ENCODE measurements around the gene UAP1. TPM values are rescaled to one million over a fixed set of nuclear protein-coding genes. Genes with fewer than 3 reads are reported as not detected.

UAP1 gene
- total RNA-seq, 2 donors from 2014 or later = 36.4 to 39.4 TPM

- no peak overlapping the region for H3K4me3 Mint-ChIP-seq
- H3K27ac ChIP-seq (ENCODE audit: low read depth, low read length) = no peak overlapping the region
- H3K9me3 ChIP-seq (ENCODE audit: control insufficient read depth, low read length) = no peaks in the 10 kb centered on the region
- H3K36me3 Mint-ChIP-seq (ENCODE audit: low read depth) = no peaks in the 10 kb centered on the region
- WGBS, 2 experiments (ENCODE audit: insufficient coverage in 1 of 2, insufficient read length in 1 of 2) = 90 to 96% methylated on average over 6 to 7 of the region's 7 CpGs
- H3K9me3 Mint-ChIP-seq = no peaks in the 10 kb centered on the region
- no peaks in the 10 kb centered on the region for H3K4me1 ChIP-seq (ENCODE audit: control insufficient read depth, insufficient read depth, low read length)
- no peak for DNase-seq
- no peak overlapping the region for H3K27ac Mint-ChIP-seq
- H3K36me3 ChIP-seq (ENCODE audit: control insufficient read depth, insufficient read depth, low read length) = no peaks in the 10 kb centered on the region
- H3K9ac ChIP-seq (ENCODE audit: extremely low read depth, low read length, poor library complexity, severe bottlenecking) = no peak overlapping the region
- no peaks in the 10 kb centered on the region for H3K27me3 Mint-ChIP-seq (ENCODE audit: insufficient read depth)
- no peaks in the 10 kb centered on the region for H3K27me3 ChIP-seq (ENCODE audit: control insufficient read depth, insufficient read depth, low read length, poor library complexity, severe bottlenecking)
- peaks cover 7% of the 10 kb centered on the region for H3K4me1 Mint-ChIP-seq
- H3K4me3 ChIP-seq (ENCODE audit: low read length) = no peak overlapping the region
- no peak for TF ChIP-seq CTCF (conservative IDR thresholded peaks at IDR 0.05)
Observed at GRCh38 chr1:162639718-162640117, 78.2 kb downstream of the UAP1 start.

GRCh38 chr1:162641114-162641513 is 79.6 kb downstream of the UAP1 start:
- no peaks in the 10 kb centered on the region for H3K27me3 Mint-ChIP-seq (ENCODE audit: insufficient read depth)
- H3K4me3 Mint-ChIP-seq = no peak overlapping the region
- H3K27ac ChIP-seq (ENCODE audit: low read depth, low read length) = no peak overlapping the region
- H3K27me3 ChIP-seq (ENCODE audit: control insufficient read depth, insufficient read depth, low read length, poor library complexity, severe bottlenecking) = no peaks in the 10 kb centered on the region
- WGBS, 2 experiments (ENCODE audit: insufficient coverage in 1 of 2, insufficient read length in 1 of 2) = 80 to 97% methylated on average over 2 of the region's 2 CpGs
- no peak overlapping the region for H3K4me3 ChIP-seq (ENCODE audit: low read length)
- no peak overlapping the region for H3K27ac Mint-ChIP-seq
- no peak for DNase-seq
- H3K4me1 ChIP-seq (ENCODE audit: control insufficient read depth, insufficient read depth, low read length) = no peaks in the 10 kb centered on the region
- H3K4me1 Mint-ChIP-seq = no peaks in the 10 kb centered on the region
- TF ChIP-seq CTCF (conservative IDR thresholded peaks at IDR 0.05) = no peak
- no peaks in the 10 kb centered on the region for H3K36me3 ChIP-seq (ENCODE audit: control insufficient read depth, insufficient read depth, low read length)
- no peak overlapping the region for H3K9ac ChIP-seq (ENCODE audit: extremely low read depth, low read length, poor library complexity, severe bottlenecking)
- no peaks in the 10 kb centered on the region for H3K9me3 ChIP-seq (ENCODE audit: control insufficient read depth, low read length)
- H3K36me3 Mint-ChIP-seq (ENCODE audit: low read depth) = no peaks in the 10 kb centered on the region
- no peaks in the 10 kb centered on the region for H3K9me3 Mint-ChIP-seq

- Histone ChIP-seq H3K27me3 (ENCODE audit: control insufficient read depth, insufficient read depth, low read length, poor library complexity, severe bottlenecking) (no peaks in the 10 kb centered on the region), H3K9ac (ENCODE audit: extremely low read depth, low read length, poor library complexity, severe bottlenecking) (no peak overlapping the region), H3K36me3 (ENCODE audit: control insufficient read depth, insufficient read depth, low read length) (no peaks in the 10 kb centered on the region), H3K4me3 (ENCODE audit: low read length) (no peak overlapping the region), H3K9me3 (ENCODE audit: control insufficient read depth, low read length) (no peaks in the 10 kb centered on the region), H3K27ac (ENCODE audit: low read depth, low read length) (no peak overlapping the region), H3K4me1 (ENCODE audit: control insufficient read depth, insufficient read depth, low read length) (no peaks in the 10 kb centered on the region)
- no peaks in the 10 kb centered on the region for H3K4me1 Mint-ChIP-seq
- H3K27ac Mint-ChIP-seq = no peak overlapping the region
- H3K4me3 Mint-ChIP-seq = no peak overlapping the region
- 88 to 95% methylated on average over 2 to 3 of the region's 3 CpGs for WGBS, 2 experiments (ENCODE audit: insufficient coverage in 1 of 2, insufficient read length in 1 of 2)
- no peak for TF ChIP-seq CTCF (conservative IDR thresholded peaks at IDR 0.05)
- DNase-seq = no peak
- H3K27me3 Mint-ChIP-seq (ENCODE audit: insufficient read depth) = no peaks in the 10 kb centered on the region
- H3K9me3 Mint-ChIP-seq = no peaks in the 10 kb centered on the region
- H3K36me3 Mint-ChIP-seq (ENCODE audit: low read depth) = no peaks in the 10 kb centered on the region
Observed at GRCh38 chr1:162644986-162645314, 83.4 kb downstream of the UAP1 start.

Data from endodermal cell (in vitro differentiated cells).